ENCODE measurements around the gene SPI1.

- TF ChIP-seq POLR2A (IDR thresholded peaks at IDR 0.05; ENCODE audit: low read length) (no peak), GATA1 (IDR thresholded peaks at IDR 0.05; ENCODE audit: low read depth, low read length) (no peak)
These were observed 13.5 kb upstream of the SPI1 start for GRCh38 chr11:47391711-47392432.
